Measurements from ENCODE around the gene WNT4. TPM values are rescaled to one million over a fixed set of nuclear protein-coding genes. Genes with fewer than 3 reads are reported as not detected.

Gene WNT4
- total and polyA plus RNA-seq, 2 donors from 2014 or later, result 0.45 to 0.69 TPM

- H3K9ac ChIP-seq (ENCODE audit: low read length in 3 of 3), result no peak overlapping the region
- no peak overlapping the region for H3K27ac ChIP-seq (ENCODE audit: low read depth in 2 of 2, low read length in 2 of 2)
- intact Hi-C loops (cut with DNase I), result no loop called here
Observed at GRCh38 chr1:22115286-22115685, 27.6 kb downstream of the WNT4 start.

GRCh38 chr1:22114083-22115012, 28.5 kb downstream of the WNT4 start:
- Histone ChIP-seq H3K27ac (ENCODE audit: low read depth in 2 of 2, low read length in 2 of 2) (peak overlapping the region in 1 of 2 donors; percentile 11), H3K36me3 (ENCODE audit: control insufficient read depth in 2 of 3, insufficient read depth in 3 of 3, low read length in 3 of 3) (peaks cover 0 to 13% (median 0%) of the 10 kb centered on the region in 3 donors), H3K9me3 (ENCODE audit: control insufficient read depth in 2 of 3, insufficient read depth in 1 of 3, low read length in 3 of 3) (no peaks in the 10 kb centered on the region), H3K9ac (ENCODE audit: low read length in 3 of 3) (no peak overlapping the region), H3K4me3 (ENCODE audit: low read length in 3 of 3) (no peak overlapping the region), H3K27me3 (ENCODE audit: control insufficient read depth, insufficient read depth, low read length) (no peaks in the 10 kb centered on the region), H3K4me1 (ENCODE audit: control insufficient read depth in 2 of 3, insufficient read depth in 2 of 3, low read depth in 1 of 3, low read length in 3 of 3) (peaks cover 0 to 17% (median 6%) of the 10 kb centered on the region in 3 donors)
- DNase-seq, result peak; percentile 73 to 88 (median 76)
- intact Hi-C loops (cut with DNase I), result no loop called here
- FAIRE-seq, result no peak
- TF ChIP-seq CTCF (IDR thresholded peaks at IDR 0.05; ENCODE audit: borderline replicate concordance, extremely low read depth, insufficient read depth), result no peak

More at GRCh38 chr1:22115286-22115685, 27.6 kb downstream of the WNT4 start:
- H3K4me1 ChIP-seq (ENCODE audit: control insufficient read depth in 2 of 3, insufficient read depth in 2 of 3, low read depth in 1 of 3, low read length in 3 of 3), result peaks cover 0 to 17% (median 4%) of the 10 kb centered on the region in 3 donors
- no peaks in the 10 kb centered on the region for H3K9me3 ChIP-seq (ENCODE audit: control insufficient read depth in 2 of 3, insufficient read depth in 1 of 3, low read length in 3 of 3)
- TF ChIP-seq CTCF (IDR thresholded peaks at IDR 0.05; ENCODE audit: borderline replicate concordance, extremely low read depth, insufficient read depth), result no peak
- no peak overlapping the region for H3K4me3 ChIP-seq (ENCODE audit: low read length in 3 of 3)
- H3K27me3 ChIP-seq (ENCODE audit: control insufficient read depth, insufficient read depth, low read length), result no peaks in the 10 kb centered on the region
- FAIRE-seq, result no peak
- peak in 1 of 5 donors; percentile 8 for DNase-seq
- peaks cover 0 to 13% (median 0%) of the 10 kb centered on the region in 3 donors for H3K36me3 ChIP-seq (ENCODE audit: control insufficient read depth in 2 of 3, insufficient read depth in 3 of 3, low read length in 3 of 3)

GRCh38 chr1:22112554-22112953, 30.3 kb downstream of the WNT4 start:
- intact Hi-C loops (cut with DNase I), result no loop called here
- TF ChIP-seq CTCF (IDR thresholded peaks at IDR 0.05; ENCODE audit: borderline replicate concordance, extremely low read depth, insufficient read depth), result no peak
- H3K27ac ChIP-seq (ENCODE audit: low read depth in 2 of 2, low read length in 2 of 2), result no peak overlapping the region
- H3K9me3 ChIP-seq (ENCODE audit: control insufficient read depth in 2 of 3, insufficient read depth in 1 of 3, low read length in 3 of 3), result no peaks in the 10 kb centered on the region
- no peak overlapping the region for H3K9ac ChIP-seq (ENCODE audit: low read length in 3 of 3)
- H3K4me1 ChIP-seq (ENCODE audit: control insufficient read depth in 2 of 3, insufficient read depth in 2 of 3, low read depth in 1 of 3, low read length in 3 of 3), result peaks cover 0 to 20% (median 7%) of the 10 kb centered on the region in 3 donors
- H3K27me3 ChIP-seq (ENCODE audit: control insufficient read depth, insufficient read depth, low read length), result no peaks in the 10 kb centered on the region
- DNase-seq (no peak), FAIRE-seq (no peak)
- no peak overlapping the region for H3K4me3 ChIP-seq (ENCODE audit: low read length in 3 of 3)
- peaks cover 0 to 13% (median 0%) of the 10 kb centered on the region in 3 donors for H3K36me3 ChIP-seq (ENCODE audit: control insufficient read depth in 2 of 3, insufficient read depth in 3 of 3, low read length in 3 of 3)
